ENCODE results near the gene UACA. TPM values are rescaled to one million over a fixed set of nuclear protein-coding genes. Genes with fewer than 3 reads are reported as not detected.

UACA gene
- total and polyA plus RNA-seq, 3 donors from 2014 or later = 10.2 to 65.1 (median 56.9) TPM

- H3K4me3 ChIP-seq = no peak overlapping the region
- peaks cover 2% of the 10 kb centered on the region for H3K36me3 ChIP-seq (ENCODE audit: low read depth, missing control alignments)
- no peaks in the 10 kb centered on the region for H3K4me1 ChIP-seq
- 90 to 97% methylated on average over 2 of the region's 2 CpGs for WGBS, 2 donors
- no peak overlapping the region for H3K27ac ChIP-seq
- H3K9me3 ChIP-seq = no peaks in the 10 kb centered on the region
- no peaks in the 10 kb centered on the region for H3K27me3 ChIP-seq
- TF ChIP-seq POLR2A (IDR thresholded peaks at IDR 0.05) (no peak), CTCF (IDR thresholded peaks at IDR 0.05) (no peak)
- DNase-seq = no peak
- intact Hi-C loops (cut with DNase I; ENCODE audit: low total_unique reads) = no loop called here
These were observed 73.3 kb downstream of the UACA start for GRCh38 chr15:70690021-70690420.

GRCh38 chr15:70687482-70687881, 75.9 kb downstream of the UACA start:
- 94 to 95% methylated on average over 3 of the region's 3 CpGs for WGBS, 2 donors
- intact Hi-C loops (cut with DNase I; ENCODE audit: low total_unique reads) = no loop called here
- H3K27me3 ChIP-seq = no peaks in the 10 kb centered on the region
- H3K36me3 ChIP-seq (ENCODE audit: low read depth, missing control alignments) = peaks cover 2% of the 10 kb centered on the region
- no peak overlapping the region for H3K4me3 ChIP-seq
- no peak for DNase-seq
- no peak overlapping the region for H3K27ac ChIP-seq
- TF ChIP-seq CTCF (IDR thresholded peaks at IDR 0.05) = no peak
- no peak for TF ChIP-seq POLR2A (IDR thresholded peaks at IDR 0.05)
- H3K9me3 ChIP-seq = no peaks in the 10 kb centered on the region
- H3K4me1 ChIP-seq = no peaks in the 10 kb centered on the region

GRCh38 chr15:70680817-70681216, 82.5 kb downstream of the UACA start:
- WGBS, 2 donors = 63 to 77% methylated on average over 6 of the region's 6 CpGs
- Histone ChIP-seq H3K27ac (no peak overlapping the region), H3K36me3 (ENCODE audit: low read depth, missing control alignments) (no peaks in the 10 kb centered on the region), H3K4me3 (no peak overlapping the region), H3K4me1 (peaks cover 7% of the 10 kb centered on the region), H3K27me3 (no peaks in the 10 kb centered on the region), H3K9me3 (no peaks in the 10 kb centered on the region)
- intact Hi-C loops (cut with DNase I; ENCODE audit: low total_unique reads) = no loop called here
- no peak for DNase-seq
- no peak for TF ChIP-seq CTCF (IDR thresholded peaks at IDR 0.05)
- TF ChIP-seq POLR2A (IDR thresholded peaks at IDR 0.05) = no peak

- no peak overlapping the region for H3K4me3 ChIP-seq
- no peaks in the 10 kb centered on the region for H3K36me3 ChIP-seq (ENCODE audit: low read depth, missing control alignments)
- no peaks in the 10 kb centered on the region for H3K27me3 ChIP-seq
- H3K4me1 ChIP-seq = peaks cover 7% of the 10 kb centered on the region
- intact Hi-C loops (cut with DNase I; ENCODE audit: low total_unique reads) = no loop called here
- H3K9me3 ChIP-seq = no peaks in the 10 kb centered on the region
- TF ChIP-seq POLR2A (IDR thresholded peaks at IDR 0.05) (no peak), CTCF (IDR thresholded peaks at IDR 0.05) (no peak)
- no peak overlapping the region for H3K27ac ChIP-seq
- no peak for DNase-seq
These were observed 83.5 kb downstream of the UACA start for GRCh38 chr15:70679919-70680231.

GRCh38 chr15:70672081-70672480, 91.3 kb downstream of the UACA start:
- no peaks in the 10 kb centered on the region for H3K27me3 ChIP-seq
- no peak overlapping the region for H3K27ac ChIP-seq
- no peaks in the 10 kb centered on the region for H3K9me3 ChIP-seq
- no peak for DNase-seq
- TF ChIP-seq POLR2A (IDR thresholded peaks at IDR 0.05) (no peak), CTCF (IDR thresholded peaks at IDR 0.05) (no peak)
- no peak overlapping the region for H3K4me3 ChIP-seq
- intact Hi-C loops (cut with DNase I; ENCODE audit: low total_unique reads) = no loop called here
- H3K4me1 ChIP-seq = no peaks in the 10 kb centered on the region
- H3K36me3 ChIP-seq (ENCODE audit: low read depth, missing control alignments) = no peaks in the 10 kb centered on the region
